Measurements from ENCODE around the gene GSG1L. TPM values are rescaled to one million over a fixed set of nuclear protein-coding genes. Genes with fewer than 3 reads are reported as not detected.

GSG1L gene
- total RNA-seq, 1 donor = not detected

GRCh38 chr16:27767971-27768591 is 295.4 kb downstream of the GSG1L start:
- no peak for DNase-seq (ENCODE audit: low read depth in 2 of 3, low spot score in 2 of 3)

DNA sequence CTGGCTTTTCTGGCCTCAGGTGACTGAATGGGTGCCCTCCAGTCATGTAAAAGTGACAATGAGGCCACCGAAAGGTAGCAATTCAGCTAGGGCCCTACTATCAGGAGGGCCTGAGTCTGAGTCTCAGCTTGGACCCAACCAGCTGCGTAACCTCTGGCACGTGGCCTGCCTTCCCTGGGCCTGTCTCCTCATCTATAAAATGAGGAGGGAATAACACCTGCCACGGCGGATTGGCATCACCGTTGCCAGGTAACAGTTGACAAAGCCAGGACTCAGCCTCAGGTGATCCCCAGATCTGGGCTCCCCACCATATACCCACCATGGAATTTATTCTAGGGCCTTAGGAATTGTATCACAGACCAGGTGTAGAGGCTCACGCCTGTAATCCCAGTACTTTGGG is 296.4 kb downstream of the GSG1L start:
- DNase-seq (ENCODE audit: low read depth in 2 of 3, low spot score in 2 of 3) = no peak

- no peak for DNase-seq (ENCODE audit: low read depth in 2 of 3, low spot score in 2 of 3)
Measured at GRCh38 chr16:27766236-27766925, 297.1 kb downstream of the GSG1L start.

- no peak for DNase-seq (ENCODE audit: low read depth in 2 of 3, low spot score in 2 of 3)
Measured at GRCh38 chr16:27764869-27765675, 298.4 kb downstream of the GSG1L start.

- no peak for DNase-seq (ENCODE audit: low read depth in 2 of 3, low spot score in 2 of 3)
Measured at GRCh38 chr16:27764427-27764826, 299.1 kb downstream of the GSG1L start.

GRCh38 chr16:27762441-27762840 is 301.1 kb downstream of the GSG1L start:
- DNase-seq (ENCODE audit: low read depth in 2 of 3, low spot score in 2 of 3) = no peak

- DNase-seq (ENCODE audit: low read depth in 2 of 3, low spot score in 2 of 3) = no peak
Measured at GRCh38 chr16:27761816-27762215, 301.7 kb downstream of the GSG1L start.

GRCh38 chr16:27760789-27761176 is 302.7 kb downstream of the GSG1L start:
- no peak for DNase-seq (ENCODE audit: low read depth in 2 of 3, low spot score in 2 of 3)

- DNase-seq (ENCODE audit: low read depth in 2 of 3, low spot score in 2 of 3) = peak in 2 of 3 donors; percentile 24 to 61
Measured at GRCh38 chr16:27759967-27760788, 303.3 kb downstream of the GSG1L start.

- no peak for DNase-seq (ENCODE audit: low read depth in 2 of 3, low spot score in 2 of 3)
Measured at GRCh38 chr16:27759301-27759871, 304.1 kb downstream of the GSG1L start.

GRCh38 chr16:27758544-27758943 is 305.0 kb downstream of the GSG1L start:
- no peak for DNase-seq (ENCODE audit: low read depth in 2 of 3, low spot score in 2 of 3)

DNA sequence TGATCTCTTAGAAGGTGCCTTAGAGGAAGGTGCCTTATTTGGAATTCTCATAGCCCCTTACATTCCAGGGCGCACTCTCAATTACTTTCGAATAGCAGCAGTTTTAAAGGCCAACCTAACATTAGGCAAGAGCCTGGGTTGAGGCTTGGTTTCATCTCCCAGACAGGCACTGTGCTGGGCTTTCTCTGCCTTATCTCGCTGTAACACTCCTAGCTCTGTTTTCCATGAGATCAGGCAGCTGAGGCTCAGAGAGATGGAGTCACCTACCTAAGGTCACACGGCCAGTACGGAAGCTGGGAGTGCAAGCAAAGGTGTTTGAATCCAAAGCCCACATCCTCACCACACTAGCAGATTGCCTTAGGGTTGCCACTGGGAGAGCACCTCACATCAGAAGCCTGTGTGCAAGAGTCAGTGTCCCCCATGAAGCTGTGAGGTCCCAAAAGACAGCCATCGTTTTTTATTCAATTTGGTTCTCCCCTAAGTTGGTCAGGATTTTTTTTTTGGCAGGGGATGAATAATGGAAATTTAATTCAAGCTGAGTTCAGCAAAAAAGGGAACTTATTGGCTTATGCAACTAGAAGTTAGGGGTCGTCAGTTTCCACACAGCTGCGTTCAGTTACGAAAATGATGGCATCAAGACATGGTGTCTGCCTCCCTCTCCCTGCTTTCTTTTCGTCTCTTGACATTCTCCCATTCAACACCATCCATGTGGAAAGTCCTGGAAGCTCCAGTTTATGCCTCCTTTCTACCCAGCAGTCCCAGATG is 307.1 kb downstream of the GSG1L start:
- DNase-seq (ENCODE audit: low read depth in 2 of 3, low spot score in 2 of 3) = peak in 1 of 3 donors; percentile 38

DNA sequence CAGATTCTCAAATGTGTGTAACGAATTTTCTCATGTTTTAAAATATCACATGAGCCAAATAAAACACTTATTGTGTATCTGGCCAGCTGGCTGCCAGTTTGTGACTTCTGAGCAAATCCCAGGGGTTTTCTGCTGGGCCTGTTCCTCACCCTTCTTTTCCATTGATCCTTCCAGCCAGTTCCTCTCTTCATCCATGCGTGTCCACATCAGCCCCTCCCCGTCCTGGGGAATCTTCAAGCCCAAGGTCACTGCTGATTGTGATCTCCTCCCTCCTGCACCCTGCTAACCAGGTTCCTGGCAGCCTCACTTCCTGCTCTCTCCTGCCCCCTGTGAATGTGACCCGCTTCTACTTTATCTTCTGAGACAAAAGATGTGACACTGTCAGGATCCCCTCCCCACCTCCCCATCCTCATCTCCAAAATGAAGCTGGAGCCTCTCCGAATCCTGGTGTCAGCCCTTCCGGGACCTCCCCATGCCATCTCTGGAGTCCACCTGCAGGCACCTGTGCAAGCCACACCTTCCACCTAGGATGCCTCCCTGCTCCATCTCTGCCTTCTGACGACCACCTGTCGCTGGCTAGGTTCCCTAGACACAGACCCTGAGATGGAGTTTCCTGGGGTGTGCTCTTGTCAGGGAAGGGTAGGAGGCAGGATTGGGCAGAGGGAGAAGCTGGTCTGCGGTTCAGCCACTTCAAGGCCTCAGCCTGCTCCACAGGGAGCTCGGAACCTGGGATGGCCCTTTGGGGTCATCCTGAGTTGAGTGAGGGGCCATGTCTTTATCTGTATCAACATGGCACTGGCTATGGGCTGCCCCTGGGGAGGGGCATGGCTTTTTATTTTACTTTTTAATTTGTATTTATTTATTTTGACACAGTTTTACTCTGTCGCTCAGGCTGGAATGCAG is 308.5 kb downstream of the GSG1L start:
- DNase-seq (ENCODE audit: low read depth in 2 of 3, low spot score in 2 of 3) = no peak

GRCh38 chr16:27753563-27753962 is 310.0 kb downstream of the GSG1L start:
- DNase-seq (ENCODE audit: low read depth in 2 of 3, low spot score in 2 of 3) = no peak

DNA sequence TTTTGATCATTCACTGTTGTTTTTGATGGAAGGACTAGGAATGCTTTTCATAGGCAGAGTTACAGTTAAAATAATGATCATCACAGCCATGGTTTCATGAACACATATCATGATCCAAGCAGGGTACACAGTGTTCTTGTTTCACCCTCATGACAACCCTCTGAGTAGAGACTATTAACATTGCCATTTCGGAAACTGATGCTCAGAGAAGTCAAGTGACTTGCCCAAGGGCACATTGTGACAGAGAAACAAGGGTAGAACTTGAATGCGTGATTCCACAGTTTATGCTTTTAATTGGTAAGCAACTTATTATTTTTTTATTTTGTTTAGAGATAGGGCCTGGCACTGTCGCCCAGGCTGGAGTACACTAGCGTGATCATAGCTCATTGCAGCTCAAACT is 311.3 kb downstream of the GSG1L start:
- DNase-seq (ENCODE audit: low read depth in 2 of 3, low spot score in 2 of 3) = no peak

DNA sequence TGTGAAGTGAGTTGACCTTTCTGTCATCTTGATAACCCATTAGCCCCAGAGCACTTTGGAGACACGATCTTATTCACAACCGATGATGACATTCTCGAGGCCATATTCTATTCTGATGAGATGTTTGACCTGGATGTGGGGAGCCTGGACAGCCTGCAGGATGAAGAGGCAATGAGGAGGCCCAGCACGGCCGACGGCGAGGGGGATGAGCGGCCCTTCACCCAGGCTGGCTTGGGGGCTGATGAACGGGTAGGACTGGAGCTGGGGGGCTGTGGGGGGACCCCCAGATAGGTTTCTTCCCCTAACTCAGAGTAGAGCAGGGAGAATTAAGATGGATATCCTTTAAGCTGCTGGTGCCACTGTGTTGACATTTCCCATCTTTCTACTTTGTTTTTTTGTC is 311.8 kb downstream of the GSG1L start:
- DNase-seq (ENCODE audit: low read depth in 2 of 3, low spot score in 2 of 3) = no peak

DNA sequence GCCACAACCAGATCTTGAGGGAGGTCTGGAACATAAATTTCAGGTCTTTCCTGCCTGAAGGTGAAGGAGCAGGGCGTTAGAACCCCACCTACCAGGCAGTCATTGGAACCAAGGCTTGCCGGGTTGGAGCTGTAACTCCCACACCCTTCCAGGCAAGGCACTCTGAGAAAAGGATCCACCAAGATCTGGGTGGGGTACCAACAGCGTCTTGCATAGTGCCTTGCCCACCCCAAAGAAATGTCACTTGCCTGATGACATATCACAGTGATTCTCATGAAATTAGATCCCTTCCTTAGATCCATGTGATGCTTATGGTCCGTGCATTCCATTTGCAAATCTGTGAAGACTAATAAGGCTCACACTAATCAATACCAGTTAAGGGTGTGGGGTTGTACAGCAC is 312.3 kb downstream of the GSG1L start:
- no peak for DNase-seq (ENCODE audit: low read depth in 2 of 3, low spot score in 2 of 3)

DNA sequence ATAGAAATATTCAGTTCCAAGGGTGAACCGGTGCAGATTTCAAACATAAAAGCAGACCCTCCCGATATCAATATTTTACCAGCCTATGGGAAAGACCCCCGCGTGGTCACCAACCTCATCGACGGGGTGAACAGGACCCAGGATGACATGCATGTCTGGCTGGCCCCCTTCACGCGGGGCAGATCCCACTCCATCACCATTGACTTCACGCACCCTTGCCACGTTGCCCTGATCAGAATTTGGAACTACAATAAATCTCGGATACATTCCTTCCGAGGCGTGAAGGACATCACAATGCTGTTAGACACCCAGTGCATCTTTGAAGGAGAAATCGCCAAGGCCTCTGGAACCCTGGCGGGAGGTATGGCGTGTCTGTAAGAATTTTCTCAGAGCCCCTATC is 313.6 kb downstream of the GSG1L start:
- DNase-seq (ENCODE audit: low read depth in 2 of 3, low spot score in 2 of 3) = no peak

GRCh38 chr16:27749547-27749875 is 314.0 kb downstream of the GSG1L start:
- no peak for DNase-seq (ENCODE audit: low read depth in 2 of 3, low spot score in 2 of 3)

Data from hematopoietic multipotent progenitor cell (in vitro differentiated cells).